ENCODE measurements around the gene B4GALNT1. TPM values are rescaled to one million over a fixed set of nuclear protein-coding genes. Genes with fewer than 3 reads are reported as not detected.
"Not testable (repeated sequence)": the region's sequence is repeated elsewhere in the genome, so short reads cannot be mapped to it uniquely, and the experiment has no call there.

B4GALNT1 gene
- 1.7 TPM for total RNA-seq

DNA sequence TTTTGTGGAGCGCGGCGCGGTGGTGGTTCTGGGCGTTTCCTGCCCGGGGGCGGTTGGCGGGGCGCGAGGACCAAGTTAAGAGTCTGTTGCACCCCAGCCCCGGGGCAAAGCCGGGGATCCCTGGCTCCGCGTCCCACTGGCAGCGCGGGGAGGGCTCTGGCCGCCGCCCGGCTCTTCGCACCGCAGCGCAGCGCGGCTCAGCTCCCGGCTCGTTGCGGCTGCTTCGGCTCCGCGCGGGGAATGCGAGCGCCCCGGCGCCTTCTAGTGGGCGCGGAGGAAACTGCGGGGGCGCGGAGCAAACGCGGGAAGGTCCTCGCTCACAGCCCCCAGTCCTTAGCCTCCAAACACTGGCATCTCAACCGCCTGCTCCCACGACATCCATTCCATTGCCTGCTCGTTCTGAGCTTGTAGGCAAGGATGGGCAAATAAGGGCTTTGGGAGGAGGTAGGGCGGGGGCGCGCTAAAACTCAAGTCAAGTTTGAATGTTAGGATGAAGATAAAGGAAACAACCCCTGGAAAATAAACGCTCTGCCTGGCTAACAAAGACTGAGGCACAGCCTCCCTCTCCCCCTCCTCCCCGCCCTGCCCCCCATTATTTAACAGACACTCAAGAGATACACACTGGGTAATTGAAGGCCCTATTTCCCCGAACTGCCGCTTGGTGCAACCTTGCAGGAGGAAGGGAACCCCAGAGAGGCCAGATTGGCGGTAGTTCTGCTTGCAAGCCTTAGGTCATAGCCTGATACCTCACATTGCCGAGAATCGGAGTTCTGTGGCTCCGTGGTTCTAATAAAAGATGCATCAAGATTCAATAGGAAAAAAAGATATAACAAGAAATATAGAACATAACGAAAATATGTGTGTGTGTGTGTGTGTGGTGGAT is at the start of gene B4GALNT1:
TSS of gene B4GALNT1 (minus strand) at position 244 of the 883 bp plus-strand sequence. CDS start 1,069 bp downstream, outside the sequence.
- peak; percentile 14 for DNase-seq

DNA sequence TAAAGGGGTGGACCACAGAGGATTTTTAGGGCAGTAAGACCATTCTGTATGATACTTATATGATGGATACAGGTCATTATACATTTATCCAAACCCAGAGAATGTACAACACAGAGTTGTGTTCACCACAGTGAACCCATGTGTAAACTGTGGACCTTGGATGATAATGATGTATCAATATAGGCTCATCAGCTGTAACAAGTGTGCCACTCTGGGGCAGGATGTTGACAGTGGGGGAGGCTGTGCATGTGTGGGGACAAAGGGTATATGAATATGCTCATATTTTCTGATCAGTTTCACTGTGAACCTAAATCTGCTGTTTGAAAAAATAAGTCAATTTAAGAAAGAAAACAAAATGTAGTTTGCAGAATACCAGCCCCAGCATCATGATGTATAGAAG is 46.7 kb upstream of the B4GALNT1 start:
- DNase-seq = no peak

DNA sequence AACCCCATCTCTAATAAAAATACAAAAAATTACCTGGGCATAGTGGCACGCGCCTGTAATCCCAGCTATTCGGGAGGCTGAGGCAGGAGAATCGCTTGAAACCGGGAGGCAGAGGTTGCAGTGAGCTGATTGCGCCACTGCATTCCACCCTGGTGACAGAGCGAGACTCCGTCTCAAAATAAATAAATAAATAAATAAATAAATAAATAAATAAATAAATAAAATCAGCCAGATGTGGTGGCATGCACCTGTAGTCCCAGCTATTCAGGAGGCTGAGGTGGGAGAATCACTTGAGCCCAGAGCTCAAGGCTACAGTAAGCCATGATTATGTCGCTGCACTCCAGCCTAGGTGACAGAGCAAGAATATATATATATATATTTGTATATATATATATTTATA is 44.9 kb upstream of the B4GALNT1 start:
- DNase-seq = not testable (repeated sequence)

DNA sequence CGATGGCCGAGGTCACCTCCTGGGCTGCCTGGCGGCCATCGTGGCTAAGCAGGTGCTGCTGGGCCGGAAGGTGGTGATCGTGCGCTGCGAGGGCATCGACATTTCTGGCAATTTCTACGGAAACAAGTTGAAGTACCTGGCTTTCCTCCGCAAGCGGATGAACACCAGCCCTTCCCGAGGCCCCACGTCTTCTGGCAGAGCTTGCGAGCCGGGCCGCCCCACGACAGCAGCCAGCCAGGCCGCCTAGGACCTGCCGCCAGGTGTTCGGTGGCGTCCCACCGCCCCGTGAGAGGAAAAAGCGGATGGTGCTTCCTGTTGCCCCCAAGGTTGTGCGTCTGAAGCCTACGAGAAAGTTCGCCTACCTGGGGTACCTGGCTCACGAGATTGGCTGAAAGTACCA is 41.7 kb upstream of the B4GALNT1 start:
- DNase-seq = no peak

DNA sequence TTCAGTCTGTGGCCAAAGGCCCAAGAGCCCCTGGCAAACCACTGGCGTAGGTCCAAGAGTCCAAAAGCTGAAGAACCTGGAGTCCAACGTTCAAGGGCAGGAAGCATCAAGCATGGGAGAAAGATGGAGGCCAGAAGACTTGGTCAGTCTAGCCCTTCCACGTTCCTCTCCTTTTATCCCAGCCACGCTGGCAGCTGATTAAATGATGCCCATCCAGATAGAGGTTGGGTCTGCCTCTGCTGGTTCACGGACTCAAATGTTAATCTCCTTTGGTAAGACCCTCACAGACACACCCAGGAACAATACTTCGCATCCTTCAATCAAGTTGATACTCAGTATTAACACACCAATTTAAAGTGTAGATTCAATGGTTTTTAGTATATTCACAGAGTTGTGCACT is 39.8 kb upstream of the B4GALNT1 start:
- no peak for DNase-seq

DNA sequence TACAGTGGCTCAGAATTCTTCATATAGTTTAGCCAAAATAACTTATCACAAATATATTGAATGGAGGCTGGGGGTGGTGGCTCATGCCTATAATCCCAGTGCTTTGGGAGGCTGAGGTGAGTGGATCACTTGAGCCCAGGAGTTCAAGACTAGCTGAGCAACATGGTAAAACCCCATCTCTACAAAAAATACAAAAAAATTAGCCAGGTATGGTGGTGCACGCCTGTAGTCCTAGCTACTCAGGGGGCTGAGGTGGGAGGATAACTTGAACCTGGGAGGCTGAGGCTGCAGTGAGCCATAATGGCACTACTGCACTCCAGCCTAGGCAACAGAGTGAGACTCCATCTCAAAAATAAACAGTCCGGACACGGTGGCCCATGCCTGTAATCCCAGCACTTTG is 38.8 kb upstream of the B4GALNT1 start:
- not testable (repeated sequence) for DNase-seq

DNA sequence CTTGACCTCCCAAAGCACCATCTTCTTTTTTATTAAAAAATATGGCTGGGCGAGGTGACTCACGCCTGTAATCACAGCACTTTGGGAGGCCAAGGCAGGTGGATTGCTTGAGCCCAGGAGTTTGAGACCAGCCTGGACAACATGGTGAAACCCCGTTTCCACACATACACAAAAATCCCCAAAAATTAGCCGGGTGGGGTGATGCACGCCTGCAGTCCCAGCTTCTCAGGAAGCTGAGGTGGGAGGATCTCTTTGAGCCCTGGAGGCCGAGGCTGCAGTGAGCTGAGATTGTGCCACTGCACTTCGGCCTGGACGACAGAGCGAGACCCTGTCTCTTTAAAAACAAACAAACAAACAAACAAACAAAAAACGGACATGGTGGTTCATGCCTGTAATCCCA is 36.7 kb upstream of the B4GALNT1 start:
- not testable (repeated sequence) for DNase-seq

DNA sequence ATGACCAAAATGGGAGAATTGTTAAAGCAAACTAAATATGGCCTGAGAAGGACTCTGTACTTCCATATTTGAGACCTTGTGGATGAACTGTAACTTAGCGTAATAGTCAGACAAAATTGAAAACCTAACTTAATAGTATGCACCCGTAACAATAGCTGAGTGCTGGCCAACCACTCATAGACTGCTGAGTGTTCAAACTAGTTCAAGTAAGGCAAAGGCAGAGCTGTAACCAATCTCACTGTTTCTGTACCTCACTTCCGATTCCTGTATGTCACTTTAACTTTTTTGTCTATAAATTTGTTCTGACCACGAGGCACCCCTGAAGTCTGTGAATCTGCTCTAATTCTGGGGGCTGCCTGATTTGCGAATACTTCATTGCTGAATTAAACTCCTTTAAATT is 33.9 kb upstream of the B4GALNT1 start:
- DNase-seq = no peak

DNA sequence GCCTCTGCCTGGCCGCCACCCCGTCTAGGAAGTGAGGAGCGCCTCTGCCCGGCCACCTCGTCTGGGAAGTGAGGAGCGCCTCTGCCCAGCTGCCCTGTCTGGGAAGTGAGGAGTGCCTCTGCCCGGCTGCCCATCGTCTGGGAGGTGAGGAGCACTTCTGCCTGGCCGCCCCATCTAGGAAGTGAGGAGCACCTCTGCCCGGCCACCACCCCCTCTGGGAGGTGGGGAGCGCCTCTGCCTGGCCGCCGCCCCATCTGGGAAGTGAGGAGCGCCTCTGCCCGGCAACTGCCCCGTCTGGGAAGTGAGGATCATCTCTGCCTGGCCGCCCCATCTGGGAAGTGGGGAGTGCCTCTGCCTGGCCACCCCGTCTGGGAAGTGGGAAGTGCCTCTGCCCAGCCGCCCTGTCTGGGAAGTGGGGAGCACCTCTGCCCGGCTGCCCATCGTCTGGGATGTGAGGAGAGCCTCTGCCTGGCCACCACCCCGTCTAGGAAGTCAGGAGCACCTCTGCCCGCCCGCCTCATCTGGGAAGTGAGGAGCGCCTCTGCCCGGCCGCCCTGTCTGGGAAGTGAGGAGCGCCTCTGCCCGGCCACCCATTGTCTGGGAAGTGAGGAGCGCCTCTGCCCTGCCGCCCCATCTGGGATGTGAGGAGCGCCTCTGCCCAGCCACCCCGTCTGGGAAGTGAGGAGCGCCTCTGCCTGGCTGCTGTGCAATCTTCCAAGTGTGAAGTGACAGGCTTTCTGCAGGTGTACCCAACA is 32.2 kb upstream of the B4GALNT1 start:
- DNase-seq = not testable (repeated sequence)

DNA sequence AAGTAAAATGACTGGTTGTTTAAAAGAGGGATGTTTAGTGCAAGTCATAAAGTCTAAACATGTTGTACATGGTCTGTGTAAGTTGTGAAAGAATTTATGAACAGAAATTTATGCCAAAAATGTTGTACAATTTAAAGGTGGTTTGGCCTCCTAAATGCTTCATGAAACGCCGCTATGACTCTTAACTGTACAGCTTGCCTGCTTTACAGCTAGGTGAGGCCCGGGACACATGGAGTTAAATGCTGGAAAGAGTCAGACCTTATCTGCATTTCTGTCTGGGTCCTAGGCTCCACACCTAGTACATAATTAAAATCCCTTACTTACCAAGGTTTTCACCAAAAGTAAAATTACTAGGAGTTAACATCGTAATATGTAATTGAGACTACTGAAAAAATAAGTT is 28.4 kb upstream of the B4GALNT1 start:
- DNase-seq = no peak

DNA sequence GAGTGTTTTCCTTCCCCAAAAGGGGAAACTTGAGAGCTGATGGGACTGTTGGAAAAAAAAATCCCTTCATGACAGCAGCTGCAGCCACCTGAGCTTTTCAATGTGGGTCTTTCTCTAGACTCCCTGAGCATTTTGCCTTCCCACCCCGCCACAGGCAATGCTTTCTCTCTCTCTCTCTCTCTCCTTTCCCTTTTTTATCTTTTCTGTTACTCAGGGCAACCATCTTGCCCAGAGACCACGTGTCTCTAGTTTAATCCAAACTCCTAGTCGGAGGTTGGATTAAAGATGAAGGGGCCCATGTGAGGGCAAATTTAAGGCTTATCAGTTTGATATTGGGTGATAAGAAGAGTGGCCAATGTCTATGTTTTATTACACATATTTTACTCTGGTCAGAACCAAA is 25.9 kb upstream of the B4GALNT1 start:
- no peak for DNase-seq

DNA sequence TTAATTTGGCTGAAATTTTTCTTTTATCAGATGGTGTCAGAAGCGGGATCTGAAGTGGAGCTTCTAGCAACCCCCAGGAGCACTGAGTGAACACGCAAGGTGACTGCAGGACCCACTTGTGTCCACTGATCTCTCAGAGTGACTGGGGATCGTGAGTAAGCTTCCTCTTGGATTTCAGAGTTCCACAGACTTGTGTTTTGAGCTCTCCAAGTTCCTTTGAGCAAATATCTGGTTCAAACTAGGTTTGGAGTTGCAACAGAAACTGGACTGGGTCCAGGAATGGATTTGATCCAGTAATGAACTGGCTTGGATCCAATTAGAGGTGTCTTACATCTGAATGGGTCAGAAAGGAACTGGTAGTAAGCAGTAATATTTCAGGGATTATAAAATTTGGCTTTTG is 24.7 kb upstream of the B4GALNT1 start:
- no peak for DNase-seq

DNA sequence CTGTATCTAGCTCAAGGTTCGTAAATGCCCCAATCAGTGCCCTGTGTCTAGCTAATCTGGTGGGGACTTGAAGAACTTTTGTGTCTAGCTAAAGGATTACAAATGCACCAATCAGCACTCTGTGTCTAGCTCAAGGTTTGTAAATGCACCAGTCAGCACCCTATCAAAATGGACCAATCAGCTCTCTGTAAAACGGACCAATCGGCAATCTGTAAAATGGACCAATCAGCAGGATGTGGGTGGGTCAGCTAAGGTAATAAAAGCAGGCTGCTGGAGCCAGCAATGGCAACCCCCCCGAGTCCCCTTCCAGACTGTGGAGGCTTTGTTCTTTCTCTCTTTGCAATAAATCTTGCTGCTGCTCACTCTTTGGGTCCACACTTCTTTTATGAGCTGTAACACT is 23.4 kb upstream of the B4GALNT1 start:
- DNase-seq = not testable (repeated sequence)

DNA sequence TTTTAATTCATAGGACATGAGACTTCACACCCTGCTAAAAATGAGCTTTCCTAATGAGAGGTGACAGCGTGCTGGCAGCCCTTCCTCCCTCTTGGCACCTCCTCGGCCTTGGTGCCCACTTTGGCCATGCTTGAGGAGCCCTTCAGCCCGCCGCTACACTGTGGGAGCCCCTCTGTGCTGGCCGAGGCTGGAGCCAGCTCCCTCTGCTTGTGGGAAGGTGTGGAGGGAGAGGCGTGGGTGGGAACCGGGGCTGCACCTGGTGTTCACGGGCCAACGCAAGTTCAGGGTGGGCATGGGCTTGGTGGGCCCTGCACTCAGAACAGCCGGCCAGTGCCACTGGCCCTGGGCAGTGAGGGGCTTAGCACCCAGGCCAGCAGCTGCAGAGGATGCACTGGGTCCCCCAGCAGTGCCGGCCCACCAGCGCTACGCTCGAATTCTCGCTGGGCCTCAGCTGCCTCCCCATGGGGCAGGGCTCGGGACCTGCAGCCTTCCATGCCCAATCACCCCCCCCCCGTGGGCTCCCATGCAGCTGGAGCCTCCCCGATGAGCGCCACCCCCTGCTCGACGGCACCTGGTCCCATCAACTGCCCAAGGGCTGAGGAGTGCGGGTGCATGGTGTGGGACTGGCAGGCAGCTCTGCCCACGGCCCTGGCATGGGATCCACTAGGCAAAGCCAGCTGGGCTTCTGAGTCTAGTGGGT is 22.7 kb upstream of the B4GALNT1 start:
- DNase-seq = no peak

DNA sequence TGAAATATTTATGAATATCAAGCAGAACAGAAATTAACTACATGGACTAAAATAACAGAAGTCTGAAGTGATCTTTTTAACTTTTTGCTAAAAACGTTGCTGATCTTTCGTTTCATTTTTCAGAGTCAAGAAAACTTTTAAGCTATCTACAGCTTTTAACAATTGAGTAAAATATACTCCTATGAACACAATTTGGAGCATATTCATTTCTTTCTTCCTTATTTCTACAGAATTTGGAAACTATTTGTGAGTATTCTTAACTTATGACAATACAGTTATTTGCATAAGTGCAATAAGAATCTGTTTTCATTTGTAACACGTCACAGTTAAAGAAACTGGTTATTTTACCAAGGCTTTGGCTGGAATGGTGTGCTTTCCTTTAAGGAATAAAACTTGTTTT is 21.0 kb upstream of the B4GALNT1 start:
- DNase-seq = no peak

DNA sequence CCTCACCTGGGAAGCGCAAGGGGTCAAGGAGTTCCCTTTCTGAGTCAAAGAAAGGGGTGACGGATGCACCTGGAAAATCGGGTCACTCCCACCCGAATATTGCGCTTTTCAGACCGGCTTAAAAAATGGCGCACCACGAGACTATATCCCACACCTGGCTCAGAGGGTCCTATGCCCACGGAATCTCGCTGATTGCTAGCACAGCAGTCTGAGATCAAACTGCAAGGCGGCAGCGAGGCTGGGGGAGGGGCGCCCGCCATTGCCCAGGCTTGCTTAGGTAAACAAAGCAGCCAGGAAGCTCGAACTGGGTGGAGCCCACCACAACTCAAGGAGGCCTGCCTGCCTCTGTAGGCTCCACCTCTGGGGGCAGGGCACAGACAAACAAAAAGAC is 13.7 kb upstream of the B4GALNT1 start:
- DNase-seq = not testable (repeated sequence)

DNA sequence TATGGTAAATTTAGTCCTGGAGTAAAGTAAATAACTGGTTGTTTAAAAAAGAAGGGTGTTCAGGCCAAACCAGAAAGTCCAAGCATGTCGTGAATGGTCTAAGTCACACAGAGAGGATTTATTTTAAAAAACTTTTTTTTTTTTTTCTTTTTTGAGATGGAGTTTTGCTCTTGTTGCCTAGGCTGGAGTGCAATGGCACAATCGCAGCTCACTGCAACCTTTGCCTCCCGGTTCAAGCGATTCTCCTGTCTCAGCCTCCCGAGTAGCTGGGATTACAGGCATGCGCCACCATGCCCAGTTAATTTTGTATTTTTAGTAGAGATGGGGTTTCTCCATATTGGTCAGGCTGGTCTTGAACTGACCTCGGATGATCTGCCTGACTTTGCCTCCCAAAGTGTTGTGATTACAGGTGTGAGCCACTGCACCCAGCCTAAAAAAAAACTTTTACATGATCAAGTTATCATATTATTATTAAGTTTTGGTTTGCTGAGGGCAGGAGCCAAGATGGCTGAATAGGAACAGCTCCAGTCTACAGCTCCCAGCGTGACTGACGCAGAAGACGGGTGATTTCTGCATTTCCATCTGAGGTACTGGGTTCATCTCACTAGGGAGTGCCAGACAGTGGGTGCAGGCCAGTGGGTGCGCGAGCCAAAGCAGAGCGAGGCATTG is 13.1 kb upstream of the B4GALNT1 start:
- not testable (repeated sequence) for DNase-seq

DNA sequence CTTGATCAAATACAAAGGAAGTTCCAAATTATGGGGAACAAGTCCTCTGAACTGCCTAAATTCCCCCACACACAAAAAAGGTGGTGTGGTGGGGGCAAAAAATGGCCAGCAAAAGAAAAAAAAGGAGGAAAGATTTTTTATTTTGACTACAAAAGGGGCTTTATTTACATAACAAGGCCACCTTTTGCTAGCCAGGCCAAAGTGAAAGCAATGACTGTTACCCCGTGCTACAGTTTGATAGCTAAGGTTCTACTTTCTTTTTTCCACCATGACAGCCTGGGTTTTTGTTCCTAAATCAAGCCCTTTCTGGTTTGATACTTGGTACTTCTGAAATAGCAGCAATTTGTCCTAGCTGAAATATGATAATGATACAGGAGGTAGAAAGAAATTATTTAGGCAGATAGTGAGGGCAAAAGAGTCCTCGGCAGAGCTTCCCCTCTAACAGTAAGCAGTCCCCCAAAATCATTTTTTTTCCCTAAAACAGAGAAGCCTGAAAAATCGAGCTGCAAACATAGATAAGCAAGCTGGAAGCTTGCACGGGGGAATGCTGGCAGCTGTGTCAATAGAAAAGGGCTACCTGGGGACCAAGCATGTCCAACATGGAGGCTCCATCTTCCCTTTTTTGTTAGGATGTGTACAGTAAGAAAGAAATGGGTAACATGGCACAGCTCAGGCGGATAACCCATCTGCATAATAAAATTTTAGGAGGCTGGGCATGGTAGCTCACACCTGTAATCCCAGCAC is 8.9 kb upstream of the B4GALNT1 start:
- DNase-seq = no peak

DNA sequence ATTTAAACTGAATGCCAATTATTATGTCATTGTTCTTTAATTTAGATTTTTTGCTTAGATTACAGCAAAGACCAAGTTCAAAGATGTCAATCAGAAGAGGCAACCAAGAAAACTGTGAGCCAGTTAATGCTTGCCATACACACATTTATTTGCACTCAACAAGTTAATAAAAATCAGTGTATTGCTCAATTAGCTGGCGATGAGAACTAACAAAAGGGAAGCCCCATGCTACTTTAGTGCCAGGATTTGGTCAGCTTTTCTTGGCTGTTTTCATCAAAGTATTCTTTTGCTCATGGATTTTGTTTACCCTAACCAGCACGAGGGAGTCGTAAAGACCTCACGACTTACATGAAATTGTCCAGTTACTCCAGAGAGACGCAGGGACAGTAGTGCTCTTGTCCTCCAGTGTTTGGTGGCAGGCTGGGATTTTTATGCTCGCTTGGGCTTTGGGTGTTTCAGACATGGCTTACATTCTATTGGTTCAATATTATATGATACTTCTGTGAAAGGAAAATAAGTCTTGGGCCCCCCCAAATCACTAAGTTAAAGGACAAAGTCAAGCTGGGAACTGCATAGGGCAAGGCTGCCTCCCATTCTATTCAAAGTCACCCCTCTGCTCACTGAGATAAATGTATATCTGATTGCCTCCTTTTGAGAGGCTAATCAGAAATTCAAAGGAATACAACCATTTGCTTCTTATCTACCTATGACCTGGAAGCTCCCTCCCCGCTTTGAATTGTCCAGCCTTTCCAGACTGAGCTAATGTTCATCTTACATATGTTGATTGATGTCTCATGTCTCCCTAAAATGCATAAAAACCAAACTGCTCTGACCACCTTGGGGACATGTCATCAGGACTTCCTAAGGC is 7.4 kb upstream of the B4GALNT1 start:
- DNase-seq = no peak

DNA sequence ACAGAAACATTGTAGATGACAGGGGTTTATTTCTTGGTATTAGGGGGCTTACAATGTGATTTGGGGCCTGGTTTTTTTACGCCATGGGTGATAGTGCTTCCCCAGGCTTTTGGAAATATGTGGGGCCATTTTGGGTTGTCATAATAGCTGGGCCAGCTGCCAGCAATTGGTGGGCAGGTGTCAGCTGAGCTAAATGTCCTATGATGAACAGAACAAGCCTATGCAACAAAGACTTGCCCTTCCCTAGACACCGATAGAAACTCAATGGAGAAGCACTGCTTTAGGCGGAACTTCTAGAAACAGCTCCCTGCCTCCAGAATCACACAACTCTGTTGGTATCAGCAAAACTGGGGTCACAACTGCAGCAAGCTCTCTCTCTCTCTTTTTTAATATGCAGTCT is 5.1 kb upstream of the B4GALNT1 start:
- DNase-seq = no peak

DNA sequence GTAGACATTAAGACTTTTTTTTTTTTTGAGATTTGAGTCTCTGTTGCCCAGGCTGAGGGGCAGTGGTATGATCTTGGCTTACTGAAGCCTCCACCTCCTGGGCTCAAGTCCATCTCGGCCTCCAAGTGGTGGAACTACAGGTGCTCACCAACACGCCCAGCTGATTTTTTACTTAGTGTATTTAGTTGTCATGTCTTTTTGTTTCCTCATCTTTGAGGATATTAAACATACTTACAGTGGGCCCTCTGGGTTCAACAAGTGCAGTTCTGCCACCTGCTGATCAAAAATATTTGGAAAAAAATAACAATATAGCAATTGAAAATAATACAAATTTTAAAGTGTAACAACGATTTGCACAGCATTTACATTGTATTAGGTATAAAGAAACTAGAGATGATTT is 4.4 kb upstream of the B4GALNT1 start:
- DNase-seq = no peak
